ENCODE results near the gene PCDHGB2.
"Not testable (repeated sequence)": the region's sequence is repeated elsewhere in the genome, so short reads cannot be mapped to it uniquely, and the experiment has no call there.

PCDHGB2 gene

GRCh38 chr5:141349917-141350619 is 9.7 kb upstream of the PCDHGB2 start, which contains the start of gene PCDHGB1:
Gene PCDHGB1, plus strand, starts transcription at chr5:141350099. Its CDS starts 162 bp downstream, at chr5:141350261.
- no peak for DNase-seq (ENCODE audit: low read depth in 2 of 2)

- no peak for DNase-seq (ENCODE audit: low read depth in 2 of 2)
Measured at GRCh38 chr5:141351591-141351990, 8.2 kb upstream of the PCDHGB2 start.

GRCh38 chr5:141354900-141355469 is 4.8 kb upstream of the PCDHGB2 start, which contains the start of gene PCDHGA4:
Gene PCDHGA4, plus strand, starts transcription at chr5:141355021. Its CDS starts 87 bp downstream, at chr5:141355108.
- DNase-seq (ENCODE audit: low read depth in 2 of 2): no peak

- DNase-seq (ENCODE audit: low read depth in 2 of 2): no peak
Measured at GRCh38 chr5:141355641-141356040, 4.2 kb upstream of the PCDHGB2 start.

- DNase-seq (ENCODE audit: low read depth in 2 of 2): no peak
Measured at GRCh38 chr5:141356133-141356532, 3.7 kb upstream of the PCDHGB2 start.

- no peak for DNase-seq (ENCODE audit: low read depth in 2 of 2)
Measured at GRCh38 chr5:141356950-141357349, 2.8 kb upstream of the PCDHGB2 start.

GRCh38 chr5:141360685-141361084 is 891 bp downstream of the PCDHGB2 start:
- DNase-seq (ENCODE audit: low read depth in 2 of 2): no peak

- no peak for DNase-seq (ENCODE audit: low read depth in 2 of 2)
Measured at GRCh38 chr5:141362719-141363118, 2.9 kb downstream of the PCDHGB2 start.

- no peak for DNase-seq (ENCODE audit: low read depth in 2 of 2)
Measured at GRCh38 chr5:141363952-141364660, 4.3 kb downstream of the PCDHGB2 start, which contains the start of gene PCDHGA5. Gene PCDHGA5, plus strand, starts transcription at chr5:141364162. Its CDS starts 169 bp downstream, at chr5:141364331.

GRCh38 chr5:141366016-141366896 is 6.5 kb downstream of the PCDHGB2 start:
- no peak for DNase-seq (ENCODE audit: low read depth in 2 of 2)

GRCh38 chr5:141369994-141370848 is 10.4 kb downstream of the PCDHGB2 start, which contains the start of gene PCDHGB3:
Gene PCDHGB3, plus strand, starts transcription at chr5:141370242. Its CDS starts 153 bp downstream, at chr5:141370395.
- DNase-seq (ENCODE audit: low read depth in 2 of 2): no peak

- DNase-seq (ENCODE audit: low read depth in 2 of 2): no peak
Measured at GRCh38 chr5:141371572-141372475, 12.0 kb downstream of the PCDHGB2 start.

- no peak for DNase-seq (ENCODE audit: low read depth in 2 of 2)
Measured at GRCh38 chr5:141373673-141374317, 14.0 kb downstream of the PCDHGB2 start, which contains the start of gene PCDHGA6. Gene PCDHGA6, plus strand, starts transcription at chr5:141373891. Its CDS starts 193 bp downstream, at chr5:141374084.

- no peak for DNase-seq (ENCODE audit: low read depth in 2 of 2)
Measured at GRCh38 chr5:141374627-141375026, 14.8 kb downstream of the PCDHGB2 start.

GRCh38 chr5:141375444-141376155 is 15.8 kb downstream of the PCDHGB2 start:
- not testable (repeated sequence) for DNase-seq (ENCODE audit: low read depth in 2 of 2)

- DNase-seq (ENCODE audit: low read depth in 2 of 2): no peak
Measured at GRCh38 chr5:141382469-141383294, 22.9 kb downstream of the PCDHGB2 start, which contains the start of gene PCDHGA7. Gene PCDHGA7, plus strand, starts transcription at chr5:141382742. Its CDS starts 158 bp downstream, at chr5:141382900.

GRCh38 chr5:141383345-141383744 is 23.6 kb downstream of the PCDHGB2 start:
- no peak for DNase-seq (ENCODE audit: low read depth in 2 of 2)
